Activated CD4-positive, CD25-positive, alpha-beta regulatory T cell treated with anti-CD3 and anti-CD28 coated beads, Interleukin-2, amount 50 U/mL, for 72 hours (primary cell): ENCODE measurements around the gene CACNA1B.
"Not testable (repeated sequence)": the region's sequence is repeated elsewhere in the genome, so short reads cannot be mapped to it uniquely, and the experiment has no call there.

ENCODE experiments used
- DNase-seq: peaks from one replicate; pipeline ENCODE4 v3.0.0; 2021

Gene CACNA1B

DNA sequence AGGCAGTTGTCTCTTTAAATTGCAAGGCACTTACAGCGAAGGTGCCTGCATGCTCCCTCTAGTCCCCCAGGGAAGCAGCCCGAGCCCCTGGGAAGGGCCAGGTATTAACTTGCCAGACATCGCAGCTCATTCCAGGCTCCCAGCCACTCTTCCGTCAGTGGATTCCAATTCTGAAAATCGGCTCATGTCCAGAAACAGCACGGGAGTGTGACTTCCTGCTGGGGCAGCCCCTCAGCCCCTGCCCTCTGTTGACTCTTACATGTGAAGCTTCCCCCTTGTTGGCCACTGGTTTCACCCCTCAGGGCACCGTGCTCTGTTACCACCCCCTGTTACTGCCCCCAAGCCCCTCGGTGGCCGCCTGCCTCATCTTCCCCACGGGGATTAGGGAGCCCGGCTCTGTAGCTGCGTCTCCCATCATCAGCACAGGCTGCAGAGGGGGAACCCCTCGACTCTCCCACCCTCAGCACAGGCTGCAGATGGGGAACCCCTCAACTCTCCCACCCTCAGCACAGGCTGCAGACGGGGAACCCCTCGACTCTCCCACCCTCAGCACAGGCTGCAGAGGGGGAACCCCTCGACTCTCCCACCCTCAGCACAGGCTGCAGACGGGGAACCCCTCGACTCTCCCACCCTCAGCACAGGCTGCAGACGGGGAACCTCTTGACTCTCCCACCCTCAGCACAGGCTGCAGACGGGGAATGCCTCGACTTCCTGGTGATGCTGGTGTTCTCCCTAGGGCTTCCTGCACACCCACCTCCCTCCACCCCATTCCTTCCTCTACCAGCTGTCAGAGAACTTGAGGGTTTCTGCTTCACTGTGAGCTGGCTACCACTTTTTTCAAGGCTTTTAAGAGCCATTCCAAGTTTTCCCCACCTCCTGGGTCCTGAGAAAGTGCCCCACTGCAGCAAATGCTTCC is 11.1 kb upstream of the CACNA1B start:
- no peak for DNase-seq

DNA sequence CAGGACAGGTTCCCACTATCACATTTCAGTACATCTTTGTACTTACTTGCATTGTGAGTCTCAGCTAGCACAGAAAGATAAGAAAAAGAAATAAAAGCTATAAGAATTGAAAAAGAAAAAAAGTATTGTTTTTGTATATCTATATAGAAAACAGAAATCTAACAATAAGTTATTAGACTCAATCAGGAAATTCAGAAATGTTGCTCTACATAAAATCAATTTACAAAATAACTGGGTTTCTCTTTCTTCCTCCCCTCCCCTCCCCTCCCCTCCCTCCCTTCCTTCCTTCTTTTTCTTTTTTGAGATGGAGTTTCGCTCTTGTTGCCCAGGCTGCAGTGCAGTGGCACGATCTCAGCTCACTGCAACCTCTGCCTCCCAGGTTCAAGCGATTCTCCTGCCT is 7.2 kb upstream of the CACNA1B start:
- DNase-seq = no peak

- no peak for DNase-seq
Measured at GRCh38 chr9:137872296-137872695, 5.3 kb upstream of the CACNA1B start.

- DNase-seq = no peak
Measured at GRCh38 chr9:137873408-137873807, 4.2 kb upstream of the CACNA1B start.

- no peak for DNase-seq
Measured at GRCh38 chr9:137873858-137874362, 3.7 kb upstream of the CACNA1B start.

- no peak for DNase-seq
Measured at GRCh38 chr9:137875354-137875753, 2.2 kb upstream of the CACNA1B start.

GRCh38 chr9:137875846-137876245 is 1.7 kb upstream of the CACNA1B start:
- DNase-seq = no peak

- DNase-seq = no peak
Measured at GRCh38 chr9:137876269-137876668, 1.3 kb upstream of the CACNA1B start.

GRCh38 chr9:137876781-137877386 is 698 bp upstream of the CACNA1B start:
- no peak for DNase-seq

DNA sequence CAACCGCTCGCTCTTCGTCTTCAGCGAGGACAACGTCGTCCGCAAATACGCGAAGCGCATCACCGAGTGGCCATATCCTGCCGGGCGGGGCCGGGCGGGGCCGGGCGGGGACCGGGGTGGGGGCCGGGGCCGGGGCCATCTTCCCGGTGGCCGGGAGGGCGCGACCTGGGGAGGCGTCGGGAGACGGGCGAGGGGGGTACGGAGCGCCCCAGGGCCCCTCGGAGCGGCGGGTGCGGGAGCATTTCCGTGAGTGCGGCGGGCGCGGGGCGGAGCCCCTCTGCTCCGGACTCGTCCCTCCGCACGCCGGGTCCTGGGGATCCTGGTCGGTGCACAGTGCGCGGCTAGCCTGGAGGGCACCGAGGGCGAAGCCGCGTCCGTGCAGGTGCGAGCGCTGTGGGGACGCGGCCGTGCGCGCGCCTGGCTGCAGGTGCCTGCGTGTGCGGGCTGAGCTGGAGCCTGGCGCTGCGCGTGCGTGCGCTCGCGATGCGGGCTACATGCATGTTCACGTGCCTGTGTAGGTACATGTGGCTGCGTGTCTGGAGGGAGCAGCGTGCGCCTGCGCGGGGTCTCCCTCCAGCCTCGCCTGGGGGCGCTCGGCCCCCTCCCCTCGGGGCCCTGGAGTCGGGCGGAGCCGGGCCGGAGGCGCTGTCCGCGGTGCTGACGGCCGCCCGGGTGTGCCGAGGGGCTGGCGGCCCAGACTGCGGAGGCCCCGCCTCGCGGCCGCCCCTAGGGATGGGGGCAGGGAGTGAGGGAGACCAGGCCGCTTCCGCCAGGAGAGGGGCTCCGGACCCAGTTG is 762 bp downstream of the CACNA1B start:
- DNase-seq = peak; percentile 43

GRCh38 chr9:137879052-137879451 is 1.5 kb downstream of the CACNA1B start:
- no peak for DNase-seq

GRCh38 chr9:137879566-137880150 is 2.1 kb downstream of the CACNA1B start:
- DNase-seq = no peak

DNA sequence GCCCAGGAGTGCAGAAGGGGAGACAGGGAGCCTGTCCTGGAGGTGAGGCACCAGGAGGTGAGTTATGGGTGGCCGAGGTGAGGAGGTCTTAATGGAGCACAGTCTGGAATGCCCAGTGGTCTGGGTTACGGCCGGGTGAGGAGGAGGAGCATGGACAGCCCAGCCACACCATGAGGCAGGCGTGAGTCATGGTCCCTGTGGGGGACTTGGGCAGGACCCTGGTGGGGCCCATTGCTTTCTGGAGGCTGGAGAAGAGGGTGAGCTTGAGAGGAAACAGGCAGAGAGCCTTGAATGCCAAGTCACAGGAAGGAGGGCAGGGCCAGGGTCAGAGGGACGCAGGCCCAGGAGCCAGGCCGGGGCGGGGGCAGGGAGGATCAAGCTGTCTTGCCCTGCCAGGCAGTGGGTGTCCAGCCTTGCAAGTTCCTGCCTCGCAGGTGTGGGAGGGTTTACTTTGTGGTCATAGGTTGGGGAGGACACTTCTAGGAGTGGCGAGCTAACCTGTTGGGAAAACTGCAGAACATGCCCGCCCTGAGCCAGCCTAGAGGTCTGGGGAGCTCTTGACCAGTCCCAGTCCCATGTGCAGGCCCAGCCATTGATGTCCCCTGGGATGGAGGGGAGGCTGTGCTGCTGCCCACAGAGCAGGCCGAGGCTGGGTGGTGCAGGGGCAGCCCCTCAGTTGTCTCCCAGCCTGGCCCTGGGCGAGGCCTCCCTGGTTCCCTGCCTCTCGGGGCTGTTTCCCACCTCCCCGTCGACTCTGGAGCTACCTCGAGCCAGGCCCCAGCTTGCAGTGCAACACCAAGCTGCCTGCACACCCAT is 2.8 kb downstream of the CACNA1B start:
- no peak for DNase-seq

- DNase-seq = no peak
Measured at GRCh38 chr9:137880976-137881530, 3.5 kb downstream of the CACNA1B start.

GRCh38 chr9:137881591-137882505 is 4.3 kb downstream of the CACNA1B start:
- DNase-seq = no peak

- no peak for DNase-seq
Measured at GRCh38 chr9:137882506-137882821, 4.9 kb downstream of the CACNA1B start.

DNA sequence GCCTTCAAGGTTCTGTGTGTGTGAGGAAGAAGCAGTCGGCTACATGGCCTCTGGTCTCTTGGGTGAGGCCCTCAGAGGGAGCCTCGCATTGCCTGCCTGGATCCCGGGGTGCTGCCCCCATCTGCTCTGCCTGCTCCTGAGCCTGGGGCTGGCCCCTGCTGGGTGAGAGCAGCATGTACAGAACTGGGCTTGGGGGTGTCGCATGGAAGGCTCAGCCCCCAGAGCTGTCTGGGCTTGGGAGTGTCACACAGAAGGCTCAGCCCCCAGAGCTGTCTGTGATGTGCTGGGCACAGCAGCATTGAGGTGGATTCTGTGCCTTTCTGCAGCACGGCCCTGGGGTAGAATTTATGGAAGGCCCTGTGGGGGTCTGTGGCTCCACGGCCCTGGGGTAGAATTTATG is 6.4 kb downstream of the CACNA1B start:
- DNase-seq = not testable (repeated sequence)

DNA sequence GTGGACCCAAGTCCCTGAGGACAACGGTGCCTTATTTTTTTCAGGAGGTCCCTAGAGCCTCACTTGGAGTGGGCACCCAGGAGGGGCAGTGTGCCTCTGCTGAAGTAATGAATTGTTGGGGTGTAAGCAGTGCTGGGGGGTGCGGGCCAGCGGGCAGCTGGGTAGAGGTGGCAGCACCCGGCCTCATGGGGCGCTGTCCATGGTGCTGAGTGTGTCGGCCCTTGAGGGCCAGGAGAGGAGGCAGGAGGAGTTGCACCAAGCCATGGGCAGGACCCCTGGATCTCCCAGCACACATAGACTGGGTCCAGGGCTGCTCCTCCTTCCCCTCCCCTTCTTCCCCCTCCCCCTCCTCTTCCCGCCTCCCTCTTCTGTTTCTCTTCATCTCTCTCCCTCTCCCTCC is 7.0 kb downstream of the CACNA1B start:
- DNase-seq = not testable (repeated sequence)

- DNase-seq = not testable (repeated sequence)
Measured at GRCh38 chr9:137885121-137885520, 7.5 kb downstream of the CACNA1B start.

- DNase-seq = not testable (repeated sequence)
Measured at GRCh38 chr9:137888621-137889020, 11.0 kb downstream of the CACNA1B start.

- not testable (repeated sequence) for DNase-seq
Measured at GRCh38 chr9:137889966-137890365, 12.4 kb downstream of the CACNA1B start.
